Fibroblast of lung (primary cell): ENCODE results near the gene PTPRM.

Experiments
- EZH2 ChIP-seq: IDR thresholded peaks from 2 replicates; pipeline ENCODE4 v1.5.1; 2012; ENCODE audit warnings: low read length, control low read depth, mild to moderate bottlenecking; ENCODE audit errors: missing control alignments
- TF ChIP-seq, protein P1 (sequence below), 2 donors: IDR thresholded peaks in 1 of 2; conservative IDR thresholded peaks in 1 of 2; 1 replicate in 1 of 2; 2 replicates in 1 of 2; pipeline ENCODE4 v1.5.1; 2011 to 2012; ENCODE audit warnings: low read length in 2 of 2, control low read depth in 1 of 2, inconsistent platforms in 1 of 2, low read depth in 1 of 2, mild to moderate bottlenecking in 1 of 2

DNA sequence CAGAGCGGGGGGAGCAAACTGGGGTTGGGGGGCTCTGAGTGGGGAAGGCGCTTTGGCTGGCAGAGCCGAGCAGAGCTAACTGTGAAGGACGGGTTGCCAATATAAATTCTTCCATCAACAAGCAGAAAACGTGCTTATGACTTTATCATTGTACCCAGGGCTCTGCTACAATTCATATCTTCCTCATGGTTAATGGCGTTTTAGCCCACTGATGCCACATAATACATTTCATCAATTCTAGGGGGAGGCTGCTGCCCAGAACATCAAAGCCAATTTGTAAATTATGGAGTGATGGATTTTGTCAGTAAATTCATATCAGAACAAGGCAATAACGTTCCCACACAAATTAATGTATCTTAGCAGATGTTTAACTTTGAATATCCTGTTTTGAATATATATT is 866.7 kb downstream of the PTPRM start:
- TF ChIP-seq, protein P1, sequence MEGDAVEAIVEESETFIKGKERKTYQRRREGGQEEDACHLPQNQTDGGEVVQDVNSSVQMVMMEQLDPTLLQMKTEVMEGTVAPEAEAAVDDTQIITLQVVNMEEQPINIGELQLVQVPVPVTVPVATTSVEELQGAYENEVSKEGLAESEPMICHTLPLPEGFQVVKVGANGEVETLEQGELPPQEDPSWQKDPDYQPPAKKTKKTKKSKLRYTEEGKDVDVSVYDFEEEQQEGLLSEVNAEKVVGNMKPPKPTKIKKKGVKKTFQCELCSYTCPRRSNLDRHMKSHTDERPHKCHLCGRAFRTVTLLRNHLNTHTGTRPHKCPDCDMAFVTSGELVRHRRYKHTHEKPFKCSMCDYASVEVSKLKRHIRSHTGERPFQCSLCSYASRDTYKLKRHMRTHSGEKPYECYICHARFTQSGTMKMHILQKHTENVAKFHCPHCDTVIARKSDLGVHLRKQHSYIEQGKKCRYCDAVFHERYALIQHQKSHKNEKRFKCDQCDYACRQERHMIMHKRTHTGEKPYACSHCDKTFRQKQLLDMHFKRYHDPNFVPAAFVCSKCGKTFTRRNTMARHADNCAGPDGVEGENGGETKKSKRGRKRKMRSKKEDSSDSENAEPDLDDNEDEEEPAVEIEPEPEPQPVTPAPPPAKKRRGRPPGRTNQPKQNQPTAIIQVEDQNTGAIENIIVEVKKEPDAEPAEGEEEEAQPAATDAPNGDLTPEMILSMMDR (conservative IDR thresholded peaks at IDR 0.05 in 1 of 2, IDR thresholded peaks at IDR 0.05 in 1 of 2; ENCODE audit: low read depth in 1 of 2, low read length in 2 of 2): no peak
- TF ChIP-seq EZH2: no peak
